Spinal cord (tissue), 10 donors: ENCODE measurements around the gene KDM4F. TPM values are rescaled to one million over a fixed set of nuclear protein-coding genes. Genes with fewer than 3 reads are reported as not detected.

Experiments used
- DNase-seq, 6 donors: peaks; one replicate each; pipeline versions ENCODE4 v3.0.0 to v3.0.0-alpha.2; 2013 to 2015; ENCODE audit warnings: low spot score in 6 of 6, low read depth in 4 of 6
- H3K27ac ChIP-seq: one replicate; pipeline ENCODE4 v1.5.1; 2013; ENCODE audit warnings: low read depth, low read length, control low read depth
- H3K27me3 ChIP-seq: one replicate; pipeline ENCODE4 v1.6.1; 2013; ENCODE audit warnings: low read length; ENCODE audit not compliant: control insufficient read depth, insufficient read depth
- H3K36me3 ChIP-seq: one replicate; pipeline ENCODE4 v1.6.1; 2013; ENCODE audit warnings: low read length; ENCODE audit not compliant: control insufficient read depth, insufficient read depth
- H3K4me1 ChIP-seq: one replicate; pipeline ENCODE4 v1.6.1; 2013; ENCODE audit warnings: low read length; ENCODE audit not compliant: control insufficient read depth, insufficient read depth
- H3K4me3 ChIP-seq: one replicate; pipeline ENCODE4 v1.5.1; 2013; ENCODE audit warnings: low read depth, low read length, control low read depth
- H3K9me3 ChIP-seq: one replicate; pipeline ENCODE4 v1.6.1; 2013; ENCODE audit warnings: low read length; ENCODE audit not compliant: control insufficient read depth, insufficient read depth
- WGBS: methylation state at CpG from one replicate; pipeline ENCODE4 v1.1.5; 2013; ENCODE audit warnings: missing lambda C conversion rate; ENCODE audit not compliant: insufficient coverage; 5-methylcytosine and 5-hydroxymethylcytosine counted together
- polyA plus RNA-seq, 2 donors: library from polyadenylated mRNA; unstranded; fragments of 120-200 nt; gene quantifications; one replicate each; pipeline ENCODE4 v1.2.1, GENCODE V29; 2013; ENCODE audit not compliant: insufficient read length in 2 of 2
- total RNA-seq, 2 donors: library from RNA; depleted of rRNA in 1 of 2; stranded (reverse); fragments of 120-200 nt in 1 of 2; fragments of >200 nt in 1 of 2; gene quantifications; one replicate each; pipeline versions ENCODE4 v1.2.3 to v1.2.4, GENCODE V29; 2013 to 2014
- donor health status: healthy.

The KDM4F gene
- total and polyA plus RNA-seq, 4 donors, result 0.11 TPM; not detected in 3

GRCh38 chr11:95086836-95087570 is 37.8 kb downstream of the KDM4F start:
- Histone ChIP-seq H3K36me3 (no peaks in the 10 kb centered on the region), H3K4me1 (peaks cover 18% of the 10 kb centered on the region), H3K4me3 (no peak overlapping the region), H3K27me3 (no peaks in the 10 kb centered on the region), H3K9me3 (no peaks in the 10 kb centered on the region), H3K27ac (no peak overlapping the region)
- WGBS, result no CpG with 5 or more reads among the region's 1 CpG
- no peak for DNase-seq

GRCh38 chr11:95088946-95089619 is 39.9 kb downstream of the KDM4F start:
- peak overlapping the region; percentile 93 for H3K27ac ChIP-seq
- peaks cover 22% of the 10 kb centered on the region for H3K4me1 ChIP-seq
- H3K9me3 ChIP-seq, result no peaks in the 10 kb centered on the region
- whole genome bisulfite sequencing, result 7% methylated on average over 27 of the region's 27 CpGs
- H3K4me3 ChIP-seq, result peak overlapping the region; percentile 81
- no peaks in the 10 kb centered on the region for H3K27me3 ChIP-seq
- peak in 1 of 6 donors; percentile 15 for DNase-seq
- H3K36me3 ChIP-seq, result no peaks in the 10 kb centered on the region

GRCh38 chr11:95089620-95090542 is 40.7 kb downstream of the KDM4F start, which contains the start of gene ENDOD1:
Gene ENDOD1, plus strand, starts transcription at chr11:95089846. Its CDS starts 82 bp downstream, at chr11:95089928.
- Histone ChIP-seq H3K36me3 (no peaks in the 10 kb centered on the region), H3K4me1 (peaks cover 22% of the 10 kb centered on the region), H3K27ac (peak within 1 kb of the TSS; percentile 93), H3K9me3 (no peaks in the 10 kb centered on the region), H3K4me3 (peak within 1 kb of the TSS; percentile 81), H3K27me3 (no peaks in the 10 kb centered on the region)
- DNase-seq, result peak in 4 of 6 donors; percentile 71 to 93 (median 82)
- under 1% methylated on average over 106 of the region's 106 CpGs for WGBS

- H3K4me3 ChIP-seq, result no peak overlapping the region
- H3K9me3 ChIP-seq, result no peaks in the 10 kb centered on the region
- H3K36me3 ChIP-seq, result no peaks in the 10 kb centered on the region
- H3K27ac ChIP-seq, result no peak overlapping the region
- no peak for DNase-seq
- peaks cover 22% of the 10 kb centered on the region for H3K4me1 ChIP-seq
- no peaks in the 10 kb centered on the region for H3K27me3 ChIP-seq
Observed at GRCh38 chr11:95091663-95092180, 42.5 kb downstream of the KDM4F start.

- H3K4me3 ChIP-seq, result no peak overlapping the region
- no peaks in the 10 kb centered on the region for H3K36me3 ChIP-seq
- DNase-seq, result no peak
- peaks cover 22% of the 10 kb centered on the region for H3K4me1 ChIP-seq
- H3K27ac ChIP-seq, result no peak overlapping the region
- no peaks in the 10 kb centered on the region for H3K27me3 ChIP-seq
- WGBS, result 67% methylated on average over 3 of the region's 5 CpGs
- H3K9me3 ChIP-seq, result no peaks in the 10 kb centered on the region
Observed at GRCh38 chr11:95092549-95093324, 43.5 kb downstream of the KDM4F start.

GRCh38 chr11:95093548-95093947 is 44.3 kb downstream of the KDM4F start:
- WGBS, result no CpG with 5 or more reads among the region's 3 CpGs
- Histone ChIP-seq H3K27me3 (no peaks in the 10 kb centered on the region), H3K4me3 (no peak overlapping the region), H3K27ac (no peak overlapping the region), H3K9me3 (no peaks in the 10 kb centered on the region), H3K36me3 (no peaks in the 10 kb centered on the region), H3K4me1 (peaks cover 21% of the 10 kb centered on the region)
- no peak for DNase-seq

- 60% methylated on average over 1 of the region's 4 CpGs for WGBS
- Histone ChIP-seq H3K27ac (no peak overlapping the region), H3K36me3 (no peaks in the 10 kb centered on the region), H3K4me1 (peaks cover 9% of the 10 kb centered on the region), H3K9me3 (no peaks in the 10 kb centered on the region), H3K27me3 (no peaks in the 10 kb centered on the region), H3K4me3 (no peak overlapping the region)
- peak in 1 of 6 donors; percentile 36 for DNase-seq
Observed at GRCh38 chr11:95095858-95096587, 46.8 kb downstream of the KDM4F start.

- H3K36me3 ChIP-seq, result no peaks in the 10 kb centered on the region
- peaks cover 7% of the 10 kb centered on the region for H3K4me1 ChIP-seq
- no peak for DNase-seq
- no peaks in the 10 kb centered on the region for H3K9me3 ChIP-seq
- no peaks in the 10 kb centered on the region for H3K27me3 ChIP-seq
- no peak overlapping the region for H3K27ac ChIP-seq
- 43% methylated on average over 3 of the region's 3 CpGs for WGBS
- H3K4me3 ChIP-seq, result no peak overlapping the region
Observed at GRCh38 chr11:95097209-95097608, 48.0 kb downstream of the KDM4F start.
